OCI-LY1 (cell line): Measurements from ENCODE around the gene TOR1A.

Experiments used
- CTCF ChIP-seq: fragments of 200-600 bp; sonication (generic), shearing (Covaris generic); IDR thresholded peaks from 2 replicates; pipeline ENCODE4 v1.5.1; 2017; ENCODE audit warnings: mild to moderate bottlenecking, antibody characterized with exemption, low read length, moderate library complexity, mixed read lengths
- EZH2 ChIP-seq: fragments of 200-600 bp; sonication (generic), shearing (Covaris generic); IDR thresholded peaks from 2 replicates; pipeline ENCODE4 v1.8.0; 2017; ENCODE audit warnings: borderline replicate concordance, mixed run types, mild to moderate bottlenecking, antibody characterized with exemption, low read length, moderate library complexity, mixed read lengths

- TF ChIP-seq CTCF (no peak), EZH2 (no peak)
Observed at GRCh38 chr9:129866394-129867135, 42.6 kb upstream of the TOR1A start.
